Lower leg skin (tissue), 4 donors: Measurements from ENCODE around the gene LTV1. TPM values are rescaled to one million over a fixed set of nuclear protein-coding genes. Genes with fewer than 3 reads are reported as not detected.
"Not testable (repeated sequence)": the region's sequence is repeated elsewhere in the genome, so short reads cannot be mapped to it uniquely, and the experiment has no call there.

ENCODE experiments used
- DNase-seq, 2 donors: peaks; one replicate each; pipeline ENCODE4 v3.0.0-alpha.2; 2019; ENCODE audit warnings: low spot score in 2 of 2
- H3K4me3 ChIP-seq: fragments of 200-600 bp; sonication (generic); 2 replicates; pipeline ENCODE4 v1.5.1; 2017; ENCODE audit warnings: mild to moderate bottlenecking, low read depth; ENCODE audit not compliant: poor library complexity, severe bottlenecking
- POLR2A ChIP-seq, 2 donors: fragments of 450-650 bp; IDR thresholded peaks; one replicate each; pipeline ENCODE4 v1.6.1; 2016 to 2017; ENCODE audit warnings: antibody characterized with exemption in 2 of 2, mild to moderate bottlenecking in 1 of 2, moderate library complexity in 1 of 2
- WGBS, 2 donors: methylation state at CpG; one replicate each; pipeline ENCODE4 v1.1.5; 2018; 5-methylcytosine and 5-hydroxymethylcytosine counted together
- intact Hi-C: fragments of 100-400 bp; cut with DNase I; formaldehyde crosslinking; loops from one replicate; pipeline ENCODE4 v1.15.0; 2023; ENCODE audit warnings: low total_unique reads
- total RNA-seq, 4 donors: library from RNA; depleted of rRNA; stranded (reverse); fragments of >200 nt; gene quantifications; one replicate each; pipeline ENCODE4 v1.1.0, GENCODE V29; 2016
- TF ChIP-seq, protein P1 (sequence below), 3 donors: fragments of 450-650 bp; IDR thresholded peaks; one replicate each; pipeline ENCODE4 v1.5.1; 2016; ENCODE audit warnings: antibody characterized with exemption in 3 of 3, mild to moderate bottlenecking in 3 of 3, moderate library complexity in 2 of 3

Gene LTV1
- total RNA-seq, 4 donors from 2014 or later: 9.5 to 19.0 (median 16.1) TPM

DNA sequence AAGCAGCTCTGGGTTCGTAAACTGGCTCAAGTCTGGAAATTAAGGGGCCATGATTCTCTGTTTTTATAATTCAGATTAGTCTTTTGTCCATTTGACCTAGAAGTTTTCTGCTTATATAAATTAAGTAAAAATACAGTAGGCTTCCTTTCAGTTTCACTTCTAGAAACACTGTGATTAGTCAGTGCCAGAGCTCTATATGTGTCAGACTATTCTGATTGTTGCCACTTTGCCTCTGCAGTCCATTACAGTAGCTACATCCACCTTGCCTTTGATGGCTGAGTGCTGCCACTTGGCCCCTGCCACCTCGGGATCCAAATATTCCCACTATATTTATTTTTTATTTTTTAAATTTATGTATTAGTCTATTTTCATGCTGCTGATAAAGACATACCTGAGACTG, 29.1 kb downstream of the LTV1 start:
- 96 to 97% methylated on average over 2 of the region's 2 CpGs for WGBS, 2 donors
- no peak overlapping the region for H3K4me3 ChIP-seq
- no peak for TF ChIP-seq POLR2A (IDR thresholded peaks at IDR 0.05)
- TF ChIP-seq, protein P1, sequence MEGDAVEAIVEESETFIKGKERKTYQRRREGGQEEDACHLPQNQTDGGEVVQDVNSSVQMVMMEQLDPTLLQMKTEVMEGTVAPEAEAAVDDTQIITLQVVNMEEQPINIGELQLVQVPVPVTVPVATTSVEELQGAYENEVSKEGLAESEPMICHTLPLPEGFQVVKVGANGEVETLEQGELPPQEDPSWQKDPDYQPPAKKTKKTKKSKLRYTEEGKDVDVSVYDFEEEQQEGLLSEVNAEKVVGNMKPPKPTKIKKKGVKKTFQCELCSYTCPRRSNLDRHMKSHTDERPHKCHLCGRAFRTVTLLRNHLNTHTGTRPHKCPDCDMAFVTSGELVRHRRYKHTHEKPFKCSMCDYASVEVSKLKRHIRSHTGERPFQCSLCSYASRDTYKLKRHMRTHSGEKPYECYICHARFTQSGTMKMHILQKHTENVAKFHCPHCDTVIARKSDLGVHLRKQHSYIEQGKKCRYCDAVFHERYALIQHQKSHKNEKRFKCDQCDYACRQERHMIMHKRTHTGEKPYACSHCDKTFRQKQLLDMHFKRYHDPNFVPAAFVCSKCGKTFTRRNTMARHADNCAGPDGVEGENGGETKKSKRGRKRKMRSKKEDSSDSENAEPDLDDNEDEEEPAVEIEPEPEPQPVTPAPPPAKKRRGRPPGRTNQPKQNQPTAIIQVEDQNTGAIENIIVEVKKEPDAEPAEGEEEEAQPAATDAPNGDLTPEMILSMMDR (IDR thresholded peaks at IDR 0.05): no peak
- no peak for DNase-seq
- intact Hi-C loops: no loop called here

DNA sequence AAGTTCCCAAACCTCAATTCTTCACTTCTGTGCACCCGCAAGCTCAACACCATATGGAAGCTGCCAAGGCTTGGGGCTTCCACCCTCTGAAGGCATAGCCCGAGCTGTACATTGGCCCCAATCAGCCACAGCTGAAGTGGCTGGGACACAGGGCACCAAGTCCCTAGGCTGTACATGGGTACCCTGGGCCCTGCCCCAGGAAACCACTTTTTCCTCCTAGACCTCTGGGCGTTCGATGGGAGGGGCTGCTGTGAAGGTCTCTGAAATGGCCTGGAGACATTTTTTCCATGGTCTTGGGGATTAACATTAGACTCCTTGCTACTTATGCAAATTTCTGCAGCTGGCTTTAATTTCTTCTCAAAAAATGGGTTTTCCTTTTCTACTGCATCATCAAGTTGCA, 30.5 kb downstream of the LTV1 start:
- DNase-seq, H3K4me3 ChIP-seq, intact Hi-C loops: not testable (repeated sequence)
- 92 to 96% methylated on average over 4 of the region's 4 CpGs for WGBS, 2 donors

DNA sequence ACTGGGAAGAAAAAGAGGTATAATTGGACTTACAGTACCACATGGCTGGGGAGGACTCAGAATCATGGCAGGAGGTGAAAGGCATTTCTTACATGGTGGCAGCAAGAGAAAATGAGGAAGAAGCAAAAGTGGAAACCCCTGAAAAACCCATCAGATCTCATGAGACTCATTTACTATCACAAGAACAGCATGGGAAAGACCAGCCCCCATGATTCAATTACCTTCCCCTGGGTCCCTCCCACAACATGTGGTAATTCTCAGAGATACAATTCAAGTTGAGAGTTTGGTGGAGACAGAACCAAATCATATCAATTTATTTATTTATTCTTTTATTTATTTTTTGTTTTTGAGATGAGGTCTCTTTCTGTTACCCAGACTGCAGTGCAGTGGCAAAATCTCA, 31.4 kb downstream of the LTV1 start:
- H3K4me3 ChIP-seq, DNase-seq, intact Hi-C loops: not testable (repeated sequence)

GRCh38 chr6:143877584-143878271, 34.6 kb downstream of the LTV1 start:
- intact Hi-C loops: no loop called here
- TF ChIP-seq, protein P1 (IDR thresholded peaks at IDR 0.05): no peak
- TF ChIP-seq POLR2A (IDR thresholded peaks at IDR 0.05): no peak
- 57 to 77% methylated on average over 1 of the region's 1 CpG for WGBS, 2 donors
- no peak for DNase-seq
- H3K4me3 ChIP-seq: no peak overlapping the region

GRCh38 chr6:143878272-143878760, 35.2 kb downstream of the LTV1 start:
- WGBS, 2 donors: 89 to 100% methylated on average over 3 of the region's 3 CpGs
- intact Hi-C loops: no loop called here
- TF ChIP-seq, protein P1 (IDR thresholded peaks at IDR 0.05): no peak
- no peak for TF ChIP-seq POLR2A (IDR thresholded peaks at IDR 0.05)
- no peak for DNase-seq
- H3K4me3 ChIP-seq: no peak overlapping the region

DNA sequence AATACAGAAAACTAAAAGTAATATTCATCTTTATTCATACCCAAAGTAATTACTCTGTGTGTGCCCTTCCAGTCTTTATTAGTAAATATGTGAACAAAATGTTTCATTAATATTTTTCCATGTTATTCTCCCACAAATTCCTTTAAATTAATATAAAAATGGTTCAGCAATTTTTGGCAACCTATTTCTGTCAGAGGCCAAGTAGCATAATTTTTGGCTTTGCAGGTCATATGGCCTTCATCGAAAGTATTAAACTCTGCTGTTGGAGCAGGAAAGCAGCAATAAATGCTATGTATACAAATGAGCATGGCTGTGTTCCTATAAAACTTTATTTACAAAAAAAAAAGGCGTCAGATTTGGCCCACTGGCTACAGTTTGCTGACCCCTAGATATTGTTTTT, 37.3 kb downstream of the LTV1 start:
- intact Hi-C loops: no loop called here
- TF ChIP-seq, protein P1 (IDR thresholded peaks at IDR 0.05): no peak
- no peak for TF ChIP-seq POLR2A (IDR thresholded peaks at IDR 0.05)
- no peak overlapping the region for H3K4me3 ChIP-seq
- no peak for DNase-seq
- 76 to 91% methylated on average over 2 of the region's 2 CpGs for WGBS, 2 donors

GRCh38 chr6:143882401-143882930, 39.3 kb downstream of the LTV1 start:
- intact Hi-C loops: no loop called here
- 69 to 73% methylated on average over 2 of the region's 2 CpGs for WGBS, 2 donors
- H3K4me3 ChIP-seq: no peak overlapping the region
- TF ChIP-seq, protein P1 (IDR thresholded peaks at IDR 0.05): no peak
- no peak for TF ChIP-seq POLR2A (IDR thresholded peaks at IDR 0.05)
- no peak for DNase-seq
